ENCODE measurements around the gene RAB15.

DNA sequence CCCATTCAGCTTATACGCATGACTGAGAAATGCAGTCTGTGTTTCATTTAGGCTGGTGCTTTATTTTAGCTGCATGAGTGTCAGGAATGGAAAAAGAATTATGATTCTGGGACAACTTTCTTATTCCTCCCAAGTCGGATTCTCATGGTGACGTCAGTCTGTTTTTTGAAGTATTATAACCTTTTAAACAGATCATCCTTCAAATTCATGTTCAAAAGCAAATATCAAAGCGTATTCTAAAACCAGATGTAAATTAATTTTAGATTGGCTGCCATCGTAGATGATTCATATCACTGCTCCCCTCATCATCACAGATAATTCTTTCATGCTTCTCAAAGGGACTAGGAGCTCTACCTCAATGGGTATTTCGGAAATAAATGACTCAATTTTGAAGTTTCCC, 29.6 kb upstream of the RAB15 start:
- TF ChIP-seq, protein P1, sequence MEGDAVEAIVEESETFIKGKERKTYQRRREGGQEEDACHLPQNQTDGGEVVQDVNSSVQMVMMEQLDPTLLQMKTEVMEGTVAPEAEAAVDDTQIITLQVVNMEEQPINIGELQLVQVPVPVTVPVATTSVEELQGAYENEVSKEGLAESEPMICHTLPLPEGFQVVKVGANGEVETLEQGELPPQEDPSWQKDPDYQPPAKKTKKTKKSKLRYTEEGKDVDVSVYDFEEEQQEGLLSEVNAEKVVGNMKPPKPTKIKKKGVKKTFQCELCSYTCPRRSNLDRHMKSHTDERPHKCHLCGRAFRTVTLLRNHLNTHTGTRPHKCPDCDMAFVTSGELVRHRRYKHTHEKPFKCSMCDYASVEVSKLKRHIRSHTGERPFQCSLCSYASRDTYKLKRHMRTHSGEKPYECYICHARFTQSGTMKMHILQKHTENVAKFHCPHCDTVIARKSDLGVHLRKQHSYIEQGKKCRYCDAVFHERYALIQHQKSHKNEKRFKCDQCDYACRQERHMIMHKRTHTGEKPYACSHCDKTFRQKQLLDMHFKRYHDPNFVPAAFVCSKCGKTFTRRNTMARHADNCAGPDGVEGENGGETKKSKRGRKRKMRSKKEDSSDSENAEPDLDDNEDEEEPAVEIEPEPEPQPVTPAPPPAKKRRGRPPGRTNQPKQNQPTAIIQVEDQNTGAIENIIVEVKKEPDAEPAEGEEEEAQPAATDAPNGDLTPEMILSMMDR (IDR thresholded peaks at IDR 0.05) = no peak
- TF ChIP-seq POLR2A (IDR thresholded peaks at IDR 0.05) = no peak

All from gastroesophageal sphincter (tissue), 3 donors.